WERI-Rb-1 (cell line): Measurements from ENCODE around the gene SETD2.

Experiments
- DNase-seq: peaks from one replicate; pipeline ENCODE4 v3.0.0-alpha.2; 2020
- H3K27ac ChIP-seq: fragments of 250-450 bp; sonication (Bioruptor Pico); 2 replicates; pipeline ENCODE4 v1.5.1; 2020; ENCODE audit warnings: mild to moderate bottlenecking, moderate library complexity
- H3K27me3 ChIP-seq: fragments of 250-450 bp; sonication (Bioruptor Pico); 2 replicates; pipeline ENCODE4 v1.5.1; 2021; ENCODE audit warnings: mild to moderate bottlenecking, low read depth, moderate library complexity; ENCODE audit not compliant: insufficient read depth, severe bottlenecking
- H3K36me3 ChIP-seq: fragments of 250-450 bp; sonication (Bioruptor Pico); 2 replicates; pipeline ENCODE4 v1.5.1; 2020; ENCODE audit warnings: mild to moderate bottlenecking, moderate library complexity
- H3K4me3 ChIP-seq: 2 replicates; pipeline ENCODE4 v1.5.1; 2011; ENCODE audit warnings: low read depth, mild to moderate bottlenecking, control low read depth, low read length
- H3K9me3 ChIP-seq: fragments of 250-450 bp; sonication (Bioruptor Pico); 2 replicates; pipeline ENCODE4 v1.5.1; 2021; ENCODE audit warnings: mild to moderate bottlenecking, moderate library complexity; ENCODE audit not compliant: severe bottlenecking
- TF ChIP-seq, protein P1 (sequence below): IDR thresholded peaks from 2 replicates; pipeline ENCODE4 v1.5.1; 2011; ENCODE audit warnings: low read depth, mild to moderate bottlenecking, control low read depth, inconsistent platforms, low read length

The SETD2 gene

DNA sequence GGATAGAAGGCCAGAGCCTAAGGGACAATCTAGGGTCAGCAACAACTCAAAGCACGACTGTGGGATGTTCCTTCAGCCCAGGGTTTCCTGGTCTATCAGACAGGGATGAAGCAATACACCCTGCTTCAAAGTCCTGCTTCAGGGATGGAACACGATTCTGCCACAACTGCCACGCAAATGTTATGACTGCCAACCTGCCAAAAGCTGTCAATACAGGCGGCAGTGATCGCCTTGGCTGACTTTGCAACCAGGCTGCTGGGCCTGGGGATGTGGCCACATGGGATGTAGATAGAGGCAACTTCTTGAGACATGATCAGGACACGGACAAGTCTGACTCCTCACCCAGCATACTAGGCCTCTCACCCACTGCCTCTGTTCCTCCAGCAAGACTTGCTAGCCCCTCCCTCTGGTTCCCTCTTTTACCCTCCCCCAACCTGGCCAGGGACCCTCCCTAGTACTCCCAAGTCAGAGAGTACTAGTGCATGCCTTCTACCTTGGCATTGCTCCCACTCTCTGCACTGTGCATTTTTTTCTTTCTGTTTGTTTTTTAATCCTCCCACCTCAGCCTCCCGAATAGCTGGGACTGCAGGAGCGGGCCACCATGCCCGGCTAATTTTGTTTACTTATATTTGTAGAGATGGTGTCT is 195.0 kb downstream of the SETD2 start:
- no peaks in the 10 kb centered on the region for H3K27me3 ChIP-seq
- H3K4me3 ChIP-seq: no peak overlapping the region
- no peaks in the 10 kb centered on the region for H3K9me3 ChIP-seq
- peaks cover 28% of the 10 kb centered on the region for H3K36me3 ChIP-seq
- no peak overlapping the region for H3K27ac ChIP-seq
- DNase-seq: no peak
- TF ChIP-seq, protein P1, sequence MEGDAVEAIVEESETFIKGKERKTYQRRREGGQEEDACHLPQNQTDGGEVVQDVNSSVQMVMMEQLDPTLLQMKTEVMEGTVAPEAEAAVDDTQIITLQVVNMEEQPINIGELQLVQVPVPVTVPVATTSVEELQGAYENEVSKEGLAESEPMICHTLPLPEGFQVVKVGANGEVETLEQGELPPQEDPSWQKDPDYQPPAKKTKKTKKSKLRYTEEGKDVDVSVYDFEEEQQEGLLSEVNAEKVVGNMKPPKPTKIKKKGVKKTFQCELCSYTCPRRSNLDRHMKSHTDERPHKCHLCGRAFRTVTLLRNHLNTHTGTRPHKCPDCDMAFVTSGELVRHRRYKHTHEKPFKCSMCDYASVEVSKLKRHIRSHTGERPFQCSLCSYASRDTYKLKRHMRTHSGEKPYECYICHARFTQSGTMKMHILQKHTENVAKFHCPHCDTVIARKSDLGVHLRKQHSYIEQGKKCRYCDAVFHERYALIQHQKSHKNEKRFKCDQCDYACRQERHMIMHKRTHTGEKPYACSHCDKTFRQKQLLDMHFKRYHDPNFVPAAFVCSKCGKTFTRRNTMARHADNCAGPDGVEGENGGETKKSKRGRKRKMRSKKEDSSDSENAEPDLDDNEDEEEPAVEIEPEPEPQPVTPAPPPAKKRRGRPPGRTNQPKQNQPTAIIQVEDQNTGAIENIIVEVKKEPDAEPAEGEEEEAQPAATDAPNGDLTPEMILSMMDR: no peak

DNA sequence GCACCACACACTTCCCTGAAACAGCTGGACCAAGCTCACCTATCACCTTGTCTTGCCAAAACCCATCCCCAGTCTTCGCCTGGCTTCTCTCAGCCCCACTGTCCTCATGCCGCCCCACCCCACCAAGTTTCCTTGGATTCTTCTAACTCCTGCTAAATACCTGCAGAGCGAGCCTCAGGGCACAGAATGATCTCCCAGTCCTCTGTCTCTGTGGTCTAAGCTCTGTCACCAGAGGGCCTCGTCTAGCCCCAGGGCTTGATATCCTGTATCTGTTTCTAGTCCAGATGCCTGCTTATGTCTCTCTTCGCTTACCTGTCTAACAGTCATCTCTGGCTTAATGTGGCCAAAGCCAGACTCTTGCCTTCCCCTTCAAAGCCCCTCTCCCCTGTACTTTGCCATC is 197.1 kb downstream of the SETD2 start:
- H3K9me3 ChIP-seq: no peaks in the 10 kb centered on the region
- H3K27me3 ChIP-seq: no peaks in the 10 kb centered on the region
- no peak for DNase-seq
- no peak overlapping the region for H3K4me3 ChIP-seq
- no peak overlapping the region for H3K27ac ChIP-seq
- TF ChIP-seq, protein P1: 0 out of 2 replicates have a peak, but pooled peaks have one; percentile 5
- peaks cover 30% of the 10 kb centered on the region for H3K36me3 ChIP-seq
